Lung microvascular endothelial cell (primary cell): ENCODE measurements around the gene CNTNAP5. TPM values are rescaled to one million over a fixed set of nuclear protein-coding genes. Genes with fewer than 3 reads are reported as not detected.

Experiments used
- DNase-seq, 2 donors: peaks; one replicate each; pipeline versions ENCODE4 v3.0.0 to v3.0.0-alpha.2; 2010; ENCODE audit warnings: low read depth in 2 of 2
- total RNA-seq: library from RNA; depleted of rRNA; stranded (reverse); fragments of >200 nt; gene quantifications from 2 replicates; pipeline ENCODE4 v1.2.1, GENCODE V29; 2014

The CNTNAP5 gene
- total RNA-seq, 1 donor from 2014 or later: not detected

- DNase-seq: no peak
Measured at GRCh38 chr2:124798551-124798950, 773.5 kb downstream of the CNTNAP5 start.

GRCh38 chr2:124804014-124804940 lies 779.2 kb downstream of the CNTNAP5 start:
- DNase-seq: peak; percentile 0 to 4

GRCh38 chr2:124805060-124805459 lies 780.0 kb downstream of the CNTNAP5 start:
- DNase-seq: no peak

GRCh38 chr2:124810132-124810531 lies 785.0 kb downstream of the CNTNAP5 start:
- no peak for DNase-seq

- DNase-seq: no peak
Measured at GRCh38 chr2:124814968-124815745, 790.1 kb downstream of the CNTNAP5 start.

GRCh38 chr2:124816007-124816406 lies 790.9 kb downstream of the CNTNAP5 start:
- DNase-seq: no peak

- DNase-seq: no peak
Measured at GRCh38 chr2:124822516-124822915, 797.4 kb downstream of the CNTNAP5 start.

- no peak for DNase-seq
Measured at GRCh38 chr2:124824441-124824840, 799.4 kb downstream of the CNTNAP5 start.

GRCh38 chr2:124832521-124832920 lies 807.4 kb downstream of the CNTNAP5 start:
- DNase-seq: no peak

- no peak for DNase-seq
Measured at GRCh38 chr2:124834331-124834730, 809.2 kb downstream of the CNTNAP5 start.

- DNase-seq: no peak
Measured at GRCh38 chr2:124835331-124835730, 810.2 kb downstream of the CNTNAP5 start.

- no peak for DNase-seq
Measured at GRCh38 chr2:124836416-124836815, 811.3 kb downstream of the CNTNAP5 start.

GRCh38 chr2:124837496-124837895 lies 812.4 kb downstream of the CNTNAP5 start:
- DNase-seq: no peak

GRCh38 chr2:124838406-124838805 lies 813.3 kb downstream of the CNTNAP5 start:
- DNase-seq: no peak

GRCh38 chr2:124867247-124867646 lies 842.2 kb downstream of the CNTNAP5 start:
- no peak for DNase-seq

GRCh38 chr2:124874219-124874618 lies 849.1 kb downstream of the CNTNAP5 start:
- DNase-seq: no peak

GRCh38 chr2:124874676-124875075 lies 849.6 kb downstream of the CNTNAP5 start:
- DNase-seq: no peak

GRCh38 chr2:124875627-124876244 lies 850.6 kb downstream of the CNTNAP5 start:
- no peak for DNase-seq

GRCh38 chr2:124877141-124877577 lies 852.1 kb downstream of the CNTNAP5 start:
- no peak for DNase-seq

GRCh38 chr2:124879640-124880039 lies 854.6 kb downstream of the CNTNAP5 start:
- no peak for DNase-seq

GRCh38 chr2:124880995-124881394 lies 855.9 kb downstream of the CNTNAP5 start:
- DNase-seq: no peak

GRCh38 chr2:124882423-124882822 lies 857.3 kb downstream of the CNTNAP5 start:
- no peak for DNase-seq
